ENCODE data around the gene CHPF.

CHPF gene

DNA sequence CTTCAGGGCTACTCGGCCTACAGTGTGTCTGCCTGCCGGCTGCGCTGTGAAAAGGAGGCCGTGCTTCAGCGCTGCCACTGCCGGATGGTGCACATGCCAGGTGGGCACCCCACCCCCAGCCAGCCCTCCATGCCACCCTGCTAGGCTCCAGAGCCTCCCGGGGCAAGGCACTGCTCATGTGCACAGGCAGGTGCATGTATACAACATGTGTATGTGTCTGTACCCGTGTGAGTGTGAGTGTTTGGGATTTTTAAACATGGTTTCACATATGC is 11.3 kb downstream of the CHPF start:
- DNase-seq (ENCODE audit: low spot score) = no peak

DNA sequence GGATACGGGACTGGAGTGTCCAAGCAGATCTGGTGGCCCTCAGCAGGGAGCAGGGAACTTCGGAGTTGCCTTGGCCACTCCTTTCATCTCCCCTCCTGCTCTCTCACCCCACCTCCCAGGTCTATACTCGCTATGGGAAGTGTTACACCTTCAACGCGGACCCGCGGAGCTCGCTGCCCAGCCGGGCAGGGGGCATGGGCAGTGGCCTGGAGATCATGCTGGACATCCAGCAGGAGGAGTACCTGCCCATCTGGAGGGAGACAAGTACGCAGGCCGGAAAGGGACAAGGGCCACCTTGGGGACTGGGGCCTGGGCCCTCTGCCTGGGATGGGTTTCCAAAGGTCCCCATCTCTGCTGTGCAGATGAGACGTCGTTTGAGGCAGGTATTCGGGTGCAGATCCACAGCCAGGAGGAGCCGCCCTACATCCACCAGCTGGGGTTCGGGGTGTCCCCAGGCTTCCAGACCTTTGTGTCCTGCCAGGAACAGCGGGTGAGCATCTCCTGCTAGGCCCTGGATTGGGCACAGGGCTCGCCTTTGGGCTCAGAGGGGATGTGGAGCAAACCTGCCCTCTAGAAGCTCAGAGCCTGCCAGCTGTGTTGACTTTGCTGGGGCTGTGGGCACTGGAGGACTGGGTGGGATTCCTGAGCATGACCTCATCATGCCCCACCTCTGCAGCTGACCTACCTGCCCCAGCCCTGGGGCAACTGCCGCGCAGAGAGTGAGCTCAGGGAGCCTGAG is 11.8 kb downstream of the CHPF start:
- no peak for DNase-seq (ENCODE audit: low spot score)

DNA sequence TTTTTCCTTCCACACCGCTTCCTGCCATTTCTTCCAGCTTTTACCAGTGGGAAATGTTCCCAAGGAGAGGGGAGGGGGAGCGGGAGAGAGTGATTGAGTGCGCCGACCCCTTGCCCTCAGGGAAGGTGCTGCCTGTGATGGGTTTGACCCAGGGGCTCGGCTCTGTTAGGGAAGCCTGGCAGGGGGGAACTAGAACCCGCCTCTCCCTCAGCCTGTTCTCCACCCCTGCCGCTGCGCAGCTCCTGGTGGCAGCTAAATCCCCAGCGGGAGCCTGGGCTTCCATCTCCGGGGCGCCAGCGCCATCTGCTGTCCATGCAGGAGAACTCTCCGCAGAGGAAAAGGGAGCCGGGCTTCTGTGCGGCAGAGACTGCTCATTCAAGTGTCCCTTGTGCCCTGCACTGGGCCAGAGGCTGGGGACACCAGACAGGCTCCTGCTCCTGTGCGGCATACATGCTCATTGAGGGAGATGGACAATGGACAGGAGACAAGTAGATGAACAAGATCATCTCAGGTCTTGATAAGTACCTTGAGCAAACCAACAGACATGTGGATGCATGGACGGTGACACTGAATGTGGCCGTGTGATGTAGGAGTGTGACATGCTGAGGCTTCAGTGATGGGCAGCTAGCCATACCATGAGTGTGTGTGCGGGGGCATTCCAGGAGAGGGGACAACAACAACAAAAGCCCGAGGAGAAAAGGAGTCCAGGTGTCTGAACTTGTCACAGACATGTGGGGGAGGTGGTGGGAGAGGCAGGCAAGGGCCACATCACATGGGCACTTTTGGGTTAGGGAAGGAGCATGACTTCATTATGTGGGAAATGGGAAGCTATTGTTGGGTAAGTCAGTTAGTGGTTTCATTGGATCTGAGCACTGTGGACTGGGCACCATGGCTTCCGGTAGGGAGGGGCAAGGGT is 13.3 kb downstream of the CHPF start:
- peak; percentile 82 for DNase-seq (ENCODE audit: low spot score)

DNA sequence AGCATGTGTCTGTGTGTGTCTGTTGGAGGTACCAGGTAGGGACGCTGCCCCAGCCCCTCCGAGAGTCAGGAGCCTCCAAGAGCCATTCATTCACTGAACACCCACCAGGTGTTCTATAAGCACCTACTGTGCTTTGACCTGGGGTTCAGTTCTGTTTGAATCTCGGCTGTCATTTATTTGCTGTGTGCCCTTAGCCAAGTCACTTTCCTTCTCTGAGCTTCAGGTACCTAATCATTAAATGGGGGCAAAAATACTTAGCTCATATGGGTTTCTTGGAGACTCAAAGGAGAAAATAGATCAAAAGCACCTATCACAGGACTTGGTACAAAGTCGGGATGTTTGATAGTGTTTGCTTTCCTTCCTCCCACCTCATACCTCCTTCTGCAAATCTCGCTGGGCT is 16.1 kb downstream of the CHPF start:
- DNase-seq (ENCODE audit: low spot score) = no peak

DNA sequence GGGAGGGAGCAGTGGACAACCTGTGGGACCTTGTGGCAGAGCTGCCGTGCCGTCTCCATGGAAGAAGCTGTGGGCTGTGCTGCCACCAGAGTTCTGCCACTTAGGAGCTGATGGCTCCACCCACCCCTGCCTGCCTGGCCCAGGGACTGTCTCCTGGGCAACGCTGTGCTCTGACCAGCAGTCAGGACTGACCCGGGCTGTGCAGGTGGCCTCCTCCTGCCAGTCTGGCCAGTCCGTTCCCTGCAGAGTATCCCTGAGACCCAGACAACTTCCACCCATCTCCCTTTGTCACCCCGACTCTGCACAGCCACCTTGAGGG is 16.6 kb downstream of the CHPF start:
- no peak for DNase-seq (ENCODE audit: low spot score)

DNA sequence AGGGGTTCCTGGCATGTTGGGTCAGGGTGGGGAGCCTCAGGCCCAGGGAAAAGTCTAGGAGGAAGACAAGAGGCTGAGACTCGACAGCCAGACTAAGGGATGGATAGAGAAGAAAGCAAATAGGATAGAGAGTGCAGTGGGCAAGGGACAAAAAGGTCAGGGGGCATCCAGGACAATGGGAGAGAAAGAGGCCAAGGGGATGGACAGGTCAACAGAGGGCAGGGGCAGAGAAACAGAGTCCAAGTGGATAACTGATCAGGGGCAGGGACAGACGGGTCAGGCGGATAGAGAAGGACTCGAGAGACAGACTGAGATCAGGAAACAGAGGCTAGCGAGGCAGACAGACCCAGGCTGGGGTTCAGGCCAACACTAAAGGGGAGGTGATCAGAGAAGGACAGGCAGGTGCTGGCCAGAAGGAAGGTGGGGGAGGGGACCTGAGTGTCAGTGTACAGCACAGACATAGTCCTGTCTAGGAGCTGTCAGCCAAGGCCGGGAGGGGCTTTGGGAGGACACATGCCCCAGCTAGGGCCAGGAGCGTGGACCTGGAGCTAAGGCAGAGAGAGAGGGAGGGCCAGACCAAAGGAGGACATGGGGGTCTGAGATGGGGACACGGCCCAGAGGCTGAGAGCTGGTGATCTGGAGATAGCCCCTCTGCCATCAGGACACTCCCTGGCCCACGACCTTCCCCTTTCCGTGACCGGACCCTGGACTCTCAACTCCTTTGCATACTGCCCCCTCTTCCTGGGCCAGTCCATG is 17.1 kb downstream of the CHPF start:
- DNase-seq (ENCODE audit: low spot score) = no peak

DNA sequence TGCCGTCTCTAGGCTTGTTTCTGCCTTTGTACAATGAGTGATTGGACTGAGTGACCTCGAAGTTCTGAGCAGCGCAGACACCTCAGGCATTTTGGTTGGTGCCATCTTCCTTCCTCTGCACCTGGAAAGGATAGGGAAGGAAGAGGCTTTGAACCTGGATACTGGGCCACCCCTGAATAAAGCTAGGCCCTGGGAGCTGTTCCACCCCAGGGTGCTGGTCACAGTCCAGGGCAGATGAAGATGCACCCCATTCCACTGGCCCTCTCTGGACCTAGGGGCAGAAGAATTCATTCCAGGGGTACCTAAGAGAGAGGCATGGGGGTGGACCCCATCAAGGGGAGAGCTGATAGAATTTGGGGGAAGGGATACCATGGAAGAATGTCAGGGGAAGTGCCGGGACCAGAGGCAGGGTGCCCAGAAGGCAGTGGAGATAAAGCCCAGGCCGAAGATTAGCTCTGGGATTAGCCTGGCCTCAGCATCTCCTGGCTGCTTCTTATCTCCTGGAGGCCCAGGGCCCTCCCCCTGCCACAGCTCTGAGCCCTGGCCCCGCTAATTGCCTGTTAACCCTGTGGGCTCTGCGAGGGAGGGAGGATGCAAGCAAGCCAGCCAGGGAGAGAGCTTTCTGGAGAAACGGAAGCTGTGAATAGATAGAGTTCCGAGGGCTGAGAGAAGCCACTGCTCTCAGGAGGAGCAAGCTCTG is 17.9 kb downstream of the CHPF start:
- no peak for DNase-seq (ENCODE audit: low spot score)

DNA sequence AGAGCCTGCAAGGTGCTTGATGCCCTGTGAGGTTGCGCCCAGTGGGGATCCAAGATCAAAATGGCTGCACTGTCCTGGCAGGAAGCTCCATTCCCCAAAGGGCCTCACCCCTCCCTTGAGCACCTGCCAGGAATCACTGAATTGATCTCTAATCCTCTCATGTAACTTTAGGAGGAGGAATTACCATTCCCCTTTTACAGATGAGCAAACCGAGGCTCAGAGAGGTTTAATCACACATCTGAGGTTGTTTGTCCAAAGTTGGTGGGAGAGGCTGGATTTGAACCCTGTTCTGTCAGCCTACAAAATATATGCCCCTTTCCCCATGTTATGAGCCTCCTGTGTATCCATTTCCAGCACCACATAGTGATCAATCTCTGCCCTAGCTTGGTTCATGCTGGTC is 18.8 kb downstream of the CHPF start:
- no peak for DNase-seq (ENCODE audit: low spot score)

DNA sequence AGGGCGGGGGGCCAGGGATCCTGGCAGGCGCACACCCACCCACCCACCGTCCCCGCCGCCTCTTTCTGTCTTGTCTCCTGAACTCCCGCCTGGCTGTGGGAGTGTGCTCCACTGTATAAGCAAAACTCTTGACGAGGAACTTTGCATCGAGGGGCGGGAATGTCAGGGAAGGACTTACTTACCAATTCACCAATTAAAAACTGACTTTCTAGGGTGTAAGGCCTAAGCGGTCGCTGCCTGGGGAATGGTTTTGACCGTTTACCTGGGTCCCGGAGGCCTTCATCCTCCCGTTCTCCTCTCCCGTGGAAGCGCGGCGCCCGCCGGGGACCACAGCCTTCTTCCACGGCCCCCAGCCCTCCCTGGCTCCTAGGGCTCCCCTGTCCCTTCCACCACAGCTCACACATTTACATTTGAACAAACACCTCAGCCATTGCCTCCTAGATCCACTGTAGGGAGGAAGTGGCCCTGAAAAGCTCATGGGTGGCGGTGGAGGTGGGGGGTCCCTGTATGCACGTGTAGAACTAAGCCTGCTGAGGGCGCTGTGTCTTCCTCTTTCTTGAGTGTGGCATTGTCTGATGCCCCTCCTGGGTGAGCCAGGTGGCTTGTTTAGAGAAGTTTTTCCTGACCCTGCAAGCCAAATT is 20.5 kb downstream of the CHPF start:
- no peak for DNase-seq (ENCODE audit: low spot score)

DNA sequence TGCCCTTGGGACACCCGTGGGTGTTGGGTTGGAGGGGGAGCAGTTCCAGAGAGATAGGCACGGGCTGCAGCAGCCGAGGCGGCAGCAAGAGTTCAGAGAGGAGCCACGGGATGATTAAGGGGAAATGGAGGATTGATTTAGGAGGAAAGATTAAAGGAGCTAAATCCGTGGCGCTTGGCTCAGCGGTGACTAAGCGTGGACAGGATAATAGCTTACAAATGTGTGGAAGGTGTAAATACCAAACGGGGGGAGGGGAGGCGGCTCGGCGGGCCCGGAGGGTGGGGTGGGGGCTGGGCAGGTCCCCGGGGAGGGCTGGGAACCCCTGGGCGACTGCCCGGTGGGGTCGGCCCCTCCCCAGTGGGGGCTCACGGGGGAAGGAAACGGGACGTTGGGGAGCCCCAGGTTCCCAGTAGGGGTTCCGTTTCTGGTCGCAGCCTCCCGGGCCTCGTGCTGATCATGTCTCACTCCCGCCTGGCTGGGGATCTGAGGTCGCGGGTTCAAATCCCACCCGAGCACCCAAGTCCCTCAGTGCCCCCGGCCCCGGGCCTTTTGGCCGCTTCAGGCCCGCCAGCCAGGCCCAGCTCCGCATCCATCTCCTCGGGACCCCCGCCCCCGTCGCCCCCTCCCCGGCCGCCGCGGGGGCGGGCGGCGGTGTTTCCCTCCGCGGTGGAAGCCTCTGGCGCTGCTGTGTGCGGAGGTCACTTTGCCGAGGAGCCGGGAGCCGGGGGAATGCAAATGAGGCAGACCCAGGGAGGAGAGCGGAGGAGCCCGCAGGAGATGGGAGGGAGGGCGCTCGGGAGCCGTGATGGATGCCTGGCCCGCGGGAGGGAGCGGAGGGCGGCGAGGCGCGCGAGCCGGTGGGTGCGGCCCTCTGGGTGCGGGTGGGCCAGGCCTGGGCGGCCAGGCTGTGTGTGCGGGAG is 21.2 kb downstream of the CHPF start:
- no peak for DNase-seq (ENCODE audit: low spot score)

DNA sequence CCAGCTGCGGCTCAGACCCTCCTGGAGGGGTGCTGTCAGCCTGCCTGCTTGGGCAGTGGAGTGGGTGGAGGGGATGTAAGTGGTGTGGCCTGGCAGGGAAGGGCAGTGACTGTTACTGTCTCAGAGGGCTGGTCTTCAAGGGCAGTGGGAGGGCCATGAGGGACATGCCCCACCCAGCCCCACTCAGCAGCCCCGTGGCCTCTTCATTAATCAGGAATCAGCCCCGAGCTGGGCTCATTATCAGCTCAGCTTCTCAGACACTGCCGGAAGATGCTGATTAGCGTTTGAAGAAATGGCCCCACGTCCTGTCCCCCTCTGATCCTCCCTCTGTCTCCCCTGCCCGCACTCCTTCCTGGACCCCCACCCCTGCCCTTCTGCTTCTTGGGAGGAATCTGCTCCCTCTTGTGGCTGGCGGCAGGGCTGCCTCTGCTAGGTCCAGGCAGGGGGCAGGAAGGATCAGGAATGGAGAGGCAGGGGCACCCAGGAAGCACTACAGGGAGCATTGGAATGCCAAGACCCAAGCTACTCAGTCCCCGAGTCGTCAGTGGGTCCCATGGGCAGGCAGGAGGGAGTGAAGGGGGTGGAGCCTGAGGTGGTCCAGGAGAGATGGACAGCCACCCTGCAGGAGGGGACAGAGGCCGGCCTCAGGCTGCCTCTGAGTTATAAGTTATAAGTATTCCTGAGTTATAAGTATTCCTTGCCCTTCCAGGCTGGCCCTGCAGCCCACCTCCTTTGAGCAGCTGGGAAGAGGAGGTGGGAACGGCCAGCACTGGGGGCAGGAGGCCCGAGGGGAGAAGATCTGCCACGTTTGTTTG is 22.3 kb downstream of the CHPF start:
- no peak for DNase-seq (ENCODE audit: low spot score)

DNA sequence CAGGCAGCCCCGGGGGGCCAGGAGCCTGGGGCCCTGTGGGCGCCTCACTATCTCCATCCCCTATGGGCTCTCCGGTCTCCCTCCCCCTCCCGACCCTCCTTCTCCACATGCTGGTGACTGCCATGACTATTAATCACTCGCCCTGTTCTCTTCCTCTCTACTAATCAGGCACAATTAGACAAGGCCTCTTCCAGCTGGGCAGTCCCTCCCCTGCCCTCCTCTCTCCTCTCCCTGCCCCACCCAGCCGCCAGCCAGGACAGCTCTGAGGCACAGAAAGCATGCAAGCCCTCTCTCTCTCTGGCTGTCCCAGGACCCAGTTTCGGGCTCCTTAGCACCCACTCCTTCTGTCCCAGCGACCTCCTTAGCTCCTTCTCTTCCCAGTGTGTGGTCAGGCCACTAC is 23.5 kb downstream of the CHPF start:
- no peak for DNase-seq (ENCODE audit: low spot score)

DNA sequence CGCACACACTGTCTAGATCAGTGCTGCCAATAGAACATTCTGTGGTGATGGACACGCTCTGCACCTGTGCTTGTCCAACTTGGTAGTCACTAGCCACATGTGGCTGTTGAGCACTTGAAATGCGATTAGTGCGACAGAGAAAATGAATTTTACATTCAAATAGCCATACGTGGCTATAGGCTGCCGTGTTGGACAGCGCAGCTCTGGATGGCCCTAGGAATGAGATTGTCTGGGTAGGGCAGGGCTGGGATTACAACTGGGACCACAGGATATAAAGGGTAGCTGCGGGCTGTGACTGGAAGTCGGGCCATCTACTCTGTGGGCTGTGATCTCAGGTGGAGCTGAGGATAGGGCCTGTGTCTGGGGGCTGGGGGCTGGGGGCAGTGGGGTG is 24.1 kb downstream of the CHPF start:
- no peak for DNase-seq (ENCODE audit: low spot score)

DNA sequence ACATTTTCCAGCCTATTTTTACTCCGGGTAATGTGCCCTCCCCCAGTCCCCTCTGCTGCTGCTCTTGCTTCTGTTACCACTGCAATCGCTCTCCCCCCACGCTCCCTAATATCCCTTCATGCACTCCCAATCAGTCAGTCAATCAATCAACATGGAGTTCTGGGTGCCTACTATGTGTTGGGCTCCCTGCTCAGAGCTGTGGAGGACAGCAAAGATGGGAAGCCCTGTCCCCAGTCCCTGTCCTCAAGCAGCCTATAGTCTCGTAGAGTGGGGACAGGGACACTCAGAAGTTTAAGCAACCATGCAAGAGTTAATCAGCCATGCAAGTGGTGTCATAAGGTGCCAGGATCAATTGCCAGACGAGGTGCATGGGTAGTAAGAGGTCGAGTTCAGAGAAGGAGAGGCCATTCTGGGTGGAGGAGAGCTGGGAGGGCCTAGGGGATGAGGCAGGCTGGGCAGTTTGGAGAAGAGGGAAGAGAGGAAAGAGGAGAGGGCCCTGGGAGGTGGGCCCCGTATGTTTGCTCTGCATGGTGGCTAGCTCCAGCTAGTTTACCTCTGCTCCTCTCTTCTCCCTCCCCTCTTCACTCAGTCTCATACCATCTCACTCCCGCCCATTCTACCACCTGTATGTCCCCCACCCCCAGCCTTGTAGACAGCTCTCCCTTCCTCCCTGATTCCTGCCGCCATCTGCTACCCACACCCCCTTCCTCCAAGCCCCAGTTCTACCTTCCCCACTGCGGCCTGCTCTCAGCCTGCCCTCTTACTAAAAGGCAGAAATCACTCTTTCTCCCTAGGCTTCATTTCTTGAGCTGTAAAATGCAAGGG is 25.4 kb downstream of the CHPF start:
- no peak for DNase-seq (ENCODE audit: low spot score)

DNA sequence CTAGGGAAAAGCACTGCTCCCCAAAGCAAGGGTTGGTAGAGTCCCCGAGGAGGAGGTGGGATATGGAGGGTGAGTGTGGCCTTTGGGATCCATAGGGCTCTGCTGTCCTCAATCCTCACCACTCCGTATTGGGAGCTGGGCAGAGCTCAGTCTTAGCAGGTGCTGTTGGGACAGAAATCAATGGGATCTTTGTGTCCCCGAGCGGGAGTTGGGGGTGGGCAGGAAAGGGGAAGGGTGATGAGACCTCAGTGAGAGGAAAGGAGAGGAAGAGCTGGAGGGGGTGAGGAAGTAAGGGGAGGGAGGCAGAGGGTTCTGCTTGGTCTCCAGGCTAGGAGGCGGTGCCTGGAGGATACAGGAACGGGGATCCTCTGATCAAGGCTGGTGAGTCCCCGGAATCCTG is 26.7 kb downstream of the CHPF start:
- DNase-seq (ENCODE audit: low spot score) = no peak

DNA sequence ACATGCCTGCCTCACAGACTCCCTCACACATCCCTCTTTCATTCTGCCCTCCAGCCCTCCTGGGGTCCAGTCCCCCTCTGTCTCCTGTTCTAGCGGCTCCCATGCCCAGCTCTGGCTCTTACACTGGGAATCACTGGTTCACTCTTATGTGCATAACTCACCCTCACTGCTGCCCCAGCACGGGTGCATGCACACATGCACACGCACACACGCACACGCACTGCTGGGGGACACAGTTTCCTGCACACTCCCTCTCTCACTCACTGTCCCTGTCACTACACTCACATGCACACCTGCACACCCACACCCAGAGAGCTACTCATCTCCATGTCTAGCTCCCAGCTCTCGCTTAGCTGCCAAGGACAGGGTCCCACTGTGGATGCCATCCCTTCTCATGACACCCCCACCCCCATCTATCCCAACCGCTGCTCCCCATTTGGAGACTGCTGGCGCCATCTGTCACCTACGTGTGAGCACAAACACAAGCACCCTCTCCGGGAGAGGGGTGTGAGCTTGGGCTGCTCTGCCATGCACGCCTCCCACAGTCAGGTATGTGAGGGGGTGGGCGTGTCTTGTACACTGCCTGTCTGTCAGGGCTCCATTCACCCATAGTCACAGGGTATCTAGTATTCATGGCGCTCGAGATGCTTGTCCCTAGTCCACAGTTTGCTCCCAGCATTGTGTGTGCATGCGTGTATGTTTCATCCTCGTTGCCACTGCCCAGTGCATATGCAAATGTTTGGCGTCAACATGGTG is 27.6 kb downstream of the CHPF start:
- peak; percentile 42 for DNase-seq (ENCODE audit: low spot score)

DNA sequence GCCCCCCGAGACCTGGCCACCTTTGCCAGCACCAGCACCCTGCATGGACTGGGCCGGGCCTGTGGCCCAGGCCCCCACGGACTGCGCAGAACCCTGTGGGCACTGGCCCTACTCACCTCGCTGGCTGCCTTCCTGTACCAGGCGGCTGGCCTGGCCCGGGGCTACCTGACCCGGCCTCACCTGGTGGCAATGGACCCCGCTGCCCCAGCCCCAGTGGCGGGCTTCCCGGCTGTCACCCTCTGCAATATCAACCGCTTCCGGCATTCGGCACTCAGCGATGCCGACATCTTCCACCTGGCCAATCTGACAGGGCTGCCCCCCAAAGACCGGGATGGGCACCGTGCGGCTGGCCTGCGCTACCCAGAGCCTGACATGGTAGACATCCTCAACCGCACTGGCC is 28.8 kb downstream of the CHPF start:
- DNase-seq (ENCODE audit: low spot score) = no peak

DNA sequence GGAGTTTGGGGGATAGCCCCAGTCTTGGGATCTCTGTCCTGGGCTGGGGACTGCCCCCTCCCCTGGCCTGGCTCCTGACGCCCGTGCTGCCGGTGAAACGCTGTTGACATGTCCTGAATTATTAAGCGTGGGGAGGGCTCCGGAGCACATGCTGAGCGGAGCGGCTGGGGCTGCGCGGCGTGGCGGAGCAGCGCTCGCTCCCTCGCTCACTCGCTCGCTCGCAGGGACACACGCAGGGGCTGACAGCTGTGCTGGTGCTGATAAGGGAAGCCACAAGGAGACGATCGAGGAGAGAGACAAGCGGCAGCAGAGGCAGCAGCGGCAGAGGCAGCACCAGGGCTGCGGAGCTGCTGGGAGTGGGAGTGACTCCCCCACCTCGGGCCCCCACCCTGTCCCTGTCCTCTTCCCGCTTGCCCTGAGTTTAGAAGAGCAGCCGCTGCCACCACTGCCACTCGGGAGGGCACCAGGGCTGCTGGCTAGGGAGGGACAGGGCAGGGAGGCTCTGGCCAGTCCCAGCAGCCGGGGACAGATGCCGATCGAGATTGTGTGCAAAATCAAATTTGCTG is 29.3 kb downstream of the CHPF start, which contains the start of gene ASIC4:
Gene ASIC4 (plus strand): TSS at position 287 of the 566 bp plus-strand sequence. CDS start 243 bp downstream, at position 530.
- DNase-seq (ENCODE audit: low spot score) = no peak

All from putamen (tissue), 1 donor.